ENCODE measurements around the gene TNFAIP1. TPM values are rescaled to one million over a fixed set of nuclear protein-coding genes. Genes with fewer than 3 reads are reported as not detected.

The TNFAIP1 gene
- polyA plus RNA-seq, 1 experiment, result 51.2 TPM

- Histone ChIP-seq H3K9me3 (ENCODE audit: control insufficient read depth, insufficient read depth, low read length) (no peaks in the 10 kb centered on the region), H3K27me3 (ENCODE audit: control insufficient read depth, insufficient read depth, low read length) (peaks cover 7% of the 10 kb centered on the region), H3K27ac (ENCODE audit: low read depth, low read length) (no peak overlapping the region), H3K4me3 (ENCODE audit: low read depth, low read length) (no peak overlapping the region)
- ChIA-PET CTCF (interaction anchor here (1.0 kb wide), 1 partner anchor 43 kb away, joined by 3 read pairs; no protein-coding TSS in a partner anchor), POLR2A (no interaction called here)
- DNase-seq (ENCODE audit: low read depth, low spot score), result no peak
- TF ChIP-seq CTCF (IDR thresholded peaks at IDR 0.05; ENCODE audit: low read depth, low read length), result no peak
Observed at GRCh38 chr17:28293994-28294393, 41.6 kb upstream of the TNFAIP1 start.

GRCh38 chr17:28295677-28296578, 39.6 kb upstream of the TNFAIP1 start:
- no peaks in the 10 kb centered on the region for H3K9me3 ChIP-seq (ENCODE audit: control insufficient read depth, insufficient read depth, low read length)
- no peak overlapping the region for H3K4me3 ChIP-seq (ENCODE audit: low read depth, low read length)
- H3K27me3 ChIP-seq (ENCODE audit: control insufficient read depth, insufficient read depth, low read length), result peaks cover 10% of the 10 kb centered on the region
- no peak for DNase-seq (ENCODE audit: low read depth, low spot score)
- ChIA-PET POLR2A (no interaction called here), CTCF (interaction anchor here (0.7 kb wide), 1 partner anchor 25 kb away, joined by 3 read pairs; no protein-coding TSS in a partner anchor)
- H3K27ac ChIP-seq (ENCODE audit: low read depth, low read length), result no peak overlapping the region
- no peak for TF ChIP-seq CTCF (IDR thresholded peaks at IDR 0.05; ENCODE audit: low read depth, low read length)

GRCh38 chr17:28298449-28298848, 37.1 kb upstream of the TNFAIP1 start:
- H3K27me3 ChIP-seq (ENCODE audit: control insufficient read depth, insufficient read depth, low read length), result peaks cover 13% of the 10 kb centered on the region
- H3K4me3 ChIP-seq (ENCODE audit: low read depth, low read length), result no peak overlapping the region
- no peaks in the 10 kb centered on the region for H3K9me3 ChIP-seq (ENCODE audit: control insufficient read depth, insufficient read depth, low read length)
- POLR2A ChIA-PET, result no interaction called here
- no peak for DNase-seq (ENCODE audit: low read depth, low spot score)
- CTCF ChIA-PET, result interaction anchor here (1.7 kb wide), 1 partner anchor 46 kb away, joined by 7 read pairs; no protein-coding TSS in a partner anchor
- no peak for TF ChIP-seq CTCF (IDR thresholded peaks at IDR 0.05; ENCODE audit: low read depth, low read length)
- H3K27ac ChIP-seq (ENCODE audit: low read depth, low read length), result no peak overlapping the region

- Histone ChIP-seq H3K4me3 (ENCODE audit: low read depth, low read length) (no peak overlapping the region), H3K9me3 (ENCODE audit: control insufficient read depth, insufficient read depth, low read length) (peaks cover 3% of the 10 kb centered on the region; the same call in 1 of the 2 replicates), H3K27me3 (ENCODE audit: control insufficient read depth, insufficient read depth, low read length) (peaks cover 32% of the 10 kb centered on the region), H3K27ac (ENCODE audit: low read depth, low read length) (no peak overlapping the region)
- TF ChIP-seq CTCF (IDR thresholded peaks at IDR 0.05; ENCODE audit: low read depth, low read length), result no peak
- no peak for DNase-seq (ENCODE audit: low read depth, low spot score)
- ChIA-PET POLR2A (no interaction called here), CTCF (interaction anchor here (0.8 to 1.2 kb wide), 3 partner anchors 55 to 413 kb away, joined by 3 to 5 read pairs (median 3); no protein-coding TSS in a partner anchor)
Observed at GRCh38 chr17:28306954-28307401, 28.6 kb upstream of the TNFAIP1 start.

- POLR2A ChIA-PET, result interaction anchor here (0.6 kb wide), 1 partner anchor 58 kb away, joined by 3 read pairs; no protein-coding TSS in a partner anchor
- Histone ChIP-seq H3K27ac (ENCODE audit: low read depth, low read length) (no peak overlapping the region), H3K27me3 (ENCODE audit: control insufficient read depth, insufficient read depth, low read length) (peaks cover 16% of the 10 kb centered on the region), H3K9me3 (ENCODE audit: control insufficient read depth, insufficient read depth, low read length) (no peaks in the 10 kb centered on the region), H3K4me3 (ENCODE audit: low read depth, low read length) (no peak overlapping the region)
- TF ChIP-seq CTCF (IDR thresholded peaks at IDR 0.05; ENCODE audit: low read depth, low read length), result no peak
- CTCF ChIA-PET, result no interaction called here
- DNase-seq (ENCODE audit: low read depth, low spot score), result no peak
Observed at GRCh38 chr17:28313841-28314240, 21.7 kb upstream of the TNFAIP1 start.

Measured in AG04450 (cell line).